A549 (cell line): ENCODE data around the gene PGM5. TPM values are rescaled to one million over a fixed set of nuclear protein-coding genes. Genes with fewer than 3 reads are reported as not detected.
"Not testable (repeated sequence)": the region's sequence is repeated elsewhere in the genome, so short reads cannot be mapped to it uniquely, and the experiment has no call there.

Experiments used
- ATAC-seq, 2 experiments: fragments of 200-7000 bp in 1 of 2; fragments of >200 bp in 1 of 2; cut with Nextera tagmentation in 1 of 2; cut with Tn5 transposase in 1 of 2; 3 replicates each; pipeline versions ENCODE4 v1.8.0 to v1.9.1; 2018 to 2020; ENCODE audit warnings: mild to moderate bottlenecking in 1 of 2, moderate library complexity in 1 of 2
- CTCF ChIA-PET: fragments of 300-600 bp; sonication (Branson Sonifier 250); formaldehyde crosslinking; extraction: SDS; loops from one replicate; lab custom pipeline; 2021; ENCODE audit warnings: antibody characterized with exemption, inconsistent platforms; lab: Yijun Ruan, JAX
- POLR2A ChIA-PET: fragments of 350-600 bp; formaldehyde crosslinking; extraction: SDS; loops from one replicate; lab custom pipeline; 2021; ENCODE audit warnings: antibody characterized with exemption, inconsistent platforms; lab: Yijun Ruan, JAX
- DNase-seq, 2 experiments: peaks; one replicate each; pipeline versions ENCODE4 v3.0.0 to v3.0.0-alpha.2; 2011 to 2016; ENCODE audit warnings: low read depth in 1 of 2, low spot score in 1 of 2
- FAIRE-seq: peaks from 2 replicates; lab custom pipeline; 2011; peaks lifted over from hg19 to GRCh38; lab: Jason Lieb, UNC
- H3K27ac ChIP-seq, 2 experiments: fragments of >200 bp; sonication (Bioruptor Twin); formaldehyde crosslinking; 3 replicates each; pipeline ENCODE4 v1.5.1; 2016 to 2017
- H3K4me1 ChIP-seq: fragments of >200 bp; sonication (Bioruptor Twin); formaldehyde crosslinking; 3 replicates; pipeline ENCODE4 v1.6.1; 2016
- H3K4me2 ChIP-seq: fragments of >200 bp; sonication (Bioruptor Twin); formaldehyde crosslinking; 3 replicates; pipeline ENCODE4 v1.6.1; 2016
- H3K4me3 ChIP-seq: fragments of >200 bp; sonication (Bioruptor Twin); formaldehyde crosslinking; 3 replicates; pipeline ENCODE4 v1.5.1; 2016
- H3K9me3 ChIP-seq: fragments of >200 bp; sonication (Bioruptor Twin); formaldehyde crosslinking; 3 replicates; pipeline ENCODE4 v1.6.1; 2016
- MAFK ChIP-seq: fragments of 450-650 bp; IDR thresholded peaks from 2 replicates; pipeline ENCODE4 v1.6.1; 2014; ENCODE audit not compliant: partially characterized antibody
- WGBS: methylation state at CpG from one replicate; pipeline ENCODE4 v1.1.6; 2017; ENCODE audit errors: missing lambda C conversion rate; 5-methylcytosine and 5-hydroxymethylcytosine counted together
- polyA plus RNA-seq, 4 experiments: library from polyadenylated mRNA; depleted of rRNA in 3 of 4; stranded (reverse); fragments of >200 nt; fragmentation: RNase III in 1 of 4; extraction: RNeasy Plus Mini Kit Qiagen cat#74134 plus additional on column Dnase treatment in 1 of 4; gene quantifications; 2 replicates in 3 of 4; 3 replicates in 1 of 4; pipeline ENCODE4 v1.2.3, GENCODE V29; 2011 to 2017

PGM5 gene
- polyA plus RNA-seq, 2 of the 4 experiments (the other 2 are of a cell fraction) = 0.18 TPM; not detected in 1

DNA sequence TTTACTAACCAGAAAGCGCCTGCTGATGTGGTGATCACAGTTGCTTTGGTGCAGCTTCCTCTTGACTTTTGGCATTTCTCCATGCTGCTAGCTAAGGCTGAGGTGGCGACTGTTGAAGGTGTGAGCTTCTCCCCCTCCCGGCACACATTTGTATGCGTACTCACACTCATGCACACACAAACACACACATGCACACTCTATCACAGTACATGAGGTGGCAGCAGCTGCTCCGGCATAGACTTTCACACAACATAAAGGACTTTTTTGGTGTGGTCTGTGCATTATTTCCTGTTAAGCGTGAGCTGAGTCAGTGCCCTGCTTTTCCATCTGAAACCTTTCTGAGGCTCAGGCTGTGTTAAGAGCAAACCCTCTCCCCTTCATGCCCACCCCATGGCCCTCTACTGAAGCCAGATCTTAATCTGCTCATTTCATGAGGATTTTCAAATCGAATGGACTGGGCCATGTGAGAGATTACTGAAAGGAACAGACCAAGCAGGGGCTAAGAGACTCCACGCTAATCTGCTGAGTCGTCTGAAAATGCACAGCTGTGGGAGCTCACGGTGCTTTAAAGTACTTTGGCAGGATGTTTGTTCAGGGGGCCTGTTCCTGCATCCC lies 10.6 kb downstream of the PGM5 start:
- TF ChIP-seq MAFK = peak; percentile 47
- FAIRE-seq, H3K4me2 ChIP-seq, H3K9me3 ChIP-seq, DNase-seq, H3K27ac ChIP-seq, H3K4me1 ChIP-seq, H3K4me3 ChIP-seq, POLR2A ChIA-PET: not testable (repeated sequence)
- ATAC-seq = 0 out of 6 replicates have a peak, but pooled peaks of 1 of the 2 experiments have one; percentile 22
- CTCF ChIA-PET = interaction anchor here (0.6 kb wide), 1 partner anchor 153 kb away, joined by 3 read pairs; no protein-coding TSS in a partner anchor
- WGBS = 31% methylated on average over 10 of the region's 10 CpGs

DNA sequence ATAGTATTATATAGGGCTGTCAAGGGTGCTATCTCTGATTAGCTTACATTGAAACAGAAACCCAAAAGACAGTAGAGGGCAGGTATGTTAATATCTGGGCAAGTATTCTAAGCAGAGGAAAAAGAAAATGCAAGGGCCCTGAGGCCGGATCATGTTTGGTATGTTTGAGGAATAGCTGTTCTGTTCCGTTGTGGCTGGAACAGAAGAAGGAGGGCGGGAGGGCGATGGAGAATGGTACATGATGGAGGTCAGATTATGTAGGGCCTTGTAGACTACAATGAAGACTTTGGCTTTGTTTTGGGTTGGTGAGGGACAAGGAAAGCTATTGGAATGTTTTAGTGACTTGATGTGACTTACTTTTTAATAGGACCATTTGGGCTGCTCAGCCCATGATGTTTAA lies 19.4 kb downstream of the PGM5 start:
- DNase-seq, CTCF ChIA-PET, H3K9me3 ChIP-seq, H3K4me2 ChIP-seq, H3K4me3 ChIP-seq, H3K27ac ChIP-seq, ATAC-seq, POLR2A ChIA-PET, FAIRE-seq, H3K4me1 ChIP-seq: not testable (repeated sequence)
- WGBS = 49% methylated on average over 4 of the region's 4 CpGs

DNA sequence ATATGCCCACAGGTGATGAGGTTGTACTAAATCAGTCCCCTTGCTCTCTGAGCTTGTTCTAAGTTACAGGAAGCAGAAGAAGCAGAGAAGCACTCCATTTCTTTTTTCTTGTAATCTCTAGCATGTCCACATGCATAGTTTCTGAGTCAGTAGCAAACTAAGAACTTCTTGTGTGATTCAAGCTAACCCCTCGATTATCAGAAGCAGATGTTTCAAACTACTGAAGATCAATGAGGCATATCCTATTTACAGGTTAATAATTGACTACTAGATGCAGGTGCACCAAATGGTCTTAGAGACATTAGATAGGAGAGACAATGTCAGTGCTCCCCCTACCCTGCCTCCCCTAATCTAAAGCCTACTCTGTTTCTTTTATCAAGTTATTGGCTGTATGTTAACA lies 21.3 kb downstream of the PGM5 start:
- H3K27ac ChIP-seq, FAIRE-seq, H3K4me2 ChIP-seq, ATAC-seq, DNase-seq, CTCF ChIA-PET, H3K4me1 ChIP-seq, H3K9me3 ChIP-seq, POLR2A ChIA-PET, H3K4me3 ChIP-seq: not testable (repeated sequence)
- 4% methylated on average over 1 of the region's 1 CpG for WGBS

DNA sequence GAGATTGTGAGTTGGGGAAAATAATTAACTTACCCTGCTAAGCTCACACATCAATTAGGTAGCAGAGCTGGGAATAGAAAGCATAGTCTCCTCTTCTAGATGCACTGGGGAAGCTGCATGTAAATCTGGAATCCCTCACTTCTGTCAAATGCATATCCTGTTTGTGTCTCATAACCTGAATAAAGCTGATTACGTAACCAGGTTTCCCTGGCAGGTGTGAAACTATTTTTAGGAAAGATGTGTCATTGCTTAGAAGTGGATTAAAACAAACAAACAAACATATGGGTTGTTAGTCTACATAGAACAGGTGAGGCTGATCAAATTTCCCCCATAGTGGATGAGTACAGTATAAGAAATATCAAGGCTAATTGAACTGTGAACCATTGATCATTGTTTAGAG lies 27.5 kb downstream of the PGM5 start:
- DNase-seq, ATAC-seq, POLR2A ChIA-PET, CTCF ChIA-PET, H3K4me3 ChIP-seq, H3K9me3 ChIP-seq, H3K4me1 ChIP-seq, H3K4me2 ChIP-seq, H3K27ac ChIP-seq, FAIRE-seq: not testable (repeated sequence)
- 56% methylated on average over 1 of the region's 1 CpG for WGBS

DNA sequence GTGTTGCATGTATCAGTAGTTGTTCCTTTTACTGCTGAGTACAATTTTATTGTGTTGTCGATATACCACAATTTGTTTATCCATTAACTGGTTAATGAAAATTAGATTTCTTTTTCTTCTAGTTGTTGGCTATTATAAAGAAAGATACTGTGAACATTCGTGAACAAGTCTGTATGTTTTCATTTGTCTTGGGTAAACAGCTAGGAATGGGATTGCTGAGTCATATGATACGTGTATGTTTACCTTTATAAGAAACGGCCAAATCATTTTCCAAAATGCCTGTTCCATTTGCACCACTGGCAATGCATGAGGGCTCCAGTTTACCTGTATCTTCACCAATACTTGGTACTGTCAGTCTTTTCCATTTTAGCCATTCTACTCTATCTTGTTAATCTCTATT lies 33.1 kb downstream of the PGM5 start:
- H3K4me3 ChIP-seq, H3K27ac ChIP-seq, H3K4me1 ChIP-seq, CTCF ChIA-PET, FAIRE-seq, ATAC-seq, DNase-seq, H3K4me2 ChIP-seq, H3K9me3 ChIP-seq, POLR2A ChIA-PET: not testable (repeated sequence)
- 5% methylated on average over 4 of the region's 4 CpGs for WGBS
- TF ChIP-seq MAFK = peak; percentile 25

DNA sequence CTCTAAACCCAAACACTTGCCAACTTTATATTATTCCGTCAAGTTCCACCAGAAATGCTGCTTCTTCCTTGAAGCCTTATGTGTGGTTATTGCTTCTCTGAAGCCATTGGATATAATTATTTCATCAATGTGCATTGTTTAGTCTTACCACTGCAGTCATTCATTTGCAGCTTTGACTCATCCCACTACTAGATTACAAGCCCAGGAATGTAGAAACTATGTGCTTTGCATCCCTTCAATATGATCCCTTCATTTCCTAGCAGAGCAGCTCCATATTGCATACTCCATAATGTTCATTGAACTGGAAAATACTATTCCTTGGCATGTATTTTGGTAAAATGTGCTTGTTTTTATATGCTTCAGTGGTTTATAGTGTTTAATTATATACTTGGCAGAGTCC lies 34.3 kb downstream of the PGM5 start:
- FAIRE-seq, ATAC-seq, CTCF ChIA-PET, DNase-seq, H3K27ac ChIP-seq, POLR2A ChIA-PET, H3K9me3 ChIP-seq, H3K4me1 ChIP-seq, H3K4me3 ChIP-seq, H3K4me2 ChIP-seq: not testable (repeated sequence)
- WGBS = 90% methylated on average over 1 of the region's 1 CpG

DNA sequence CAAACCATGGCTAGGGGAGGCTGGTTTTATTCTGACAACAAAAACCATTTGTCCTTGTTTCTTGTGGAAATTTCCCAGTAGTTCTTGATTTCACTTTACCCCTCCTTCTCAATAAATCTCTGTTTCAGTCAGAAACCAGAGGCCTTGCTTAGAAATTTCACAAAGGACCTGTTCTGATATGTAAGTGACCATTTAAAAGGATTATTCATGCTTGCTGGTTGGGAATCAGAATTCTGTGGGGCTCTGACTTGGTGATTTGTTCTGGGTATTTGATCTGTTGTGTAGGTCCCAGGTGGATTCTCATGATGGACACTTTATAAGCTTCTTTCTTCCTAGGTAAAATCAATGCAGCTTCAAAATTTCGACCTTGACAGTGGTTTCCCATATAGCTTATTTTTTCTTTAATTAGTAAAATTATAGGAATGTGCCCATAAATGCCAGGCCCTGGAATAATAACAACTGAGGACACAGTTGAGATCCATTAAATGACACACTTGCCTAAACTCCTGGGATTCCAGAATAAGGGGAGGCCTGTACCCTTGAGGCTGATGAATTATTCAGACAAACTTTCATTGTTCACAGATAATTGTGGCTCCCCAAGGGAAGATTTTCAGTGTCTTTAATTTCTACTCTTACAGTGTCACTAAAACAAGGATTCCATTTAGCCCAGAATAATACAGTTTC lies 40.1 kb downstream of the PGM5 start:
- H3K9me3 ChIP-seq, H3K4me2 ChIP-seq, H3K27ac ChIP-seq, ATAC-seq, H3K4me3 ChIP-seq, FAIRE-seq, POLR2A ChIA-PET, DNase-seq, H3K4me1 ChIP-seq, CTCF ChIA-PET: not testable (repeated sequence)
- 0% methylated on average over 1 of the region's 1 CpG for WGBS

DNA sequence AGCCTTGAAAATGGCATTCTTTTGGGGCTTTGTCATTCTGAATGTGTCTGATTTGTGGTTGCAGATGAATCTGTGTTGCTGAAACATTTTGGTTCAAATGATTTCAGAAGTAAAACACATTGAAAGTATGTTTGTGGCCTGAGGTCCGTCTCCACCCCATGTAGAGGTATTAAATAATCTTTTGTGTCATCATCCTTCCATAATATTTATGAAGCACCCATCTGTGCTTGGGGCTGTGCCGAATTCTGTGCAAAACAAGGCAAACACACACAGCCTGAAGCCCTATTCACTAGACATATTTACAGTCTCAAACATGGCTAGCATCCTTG lies 40.6 kb downstream of the PGM5 start:
- CTCF ChIA-PET, H3K27ac ChIP-seq, H3K4me3 ChIP-seq, POLR2A ChIA-PET, H3K4me2 ChIP-seq, H3K4me1 ChIP-seq, FAIRE-seq, H3K9me3 ChIP-seq, ATAC-seq, DNase-seq: not testable (repeated sequence)
- 4% methylated on average over 2 of the region's 2 CpGs for WGBS

DNA sequence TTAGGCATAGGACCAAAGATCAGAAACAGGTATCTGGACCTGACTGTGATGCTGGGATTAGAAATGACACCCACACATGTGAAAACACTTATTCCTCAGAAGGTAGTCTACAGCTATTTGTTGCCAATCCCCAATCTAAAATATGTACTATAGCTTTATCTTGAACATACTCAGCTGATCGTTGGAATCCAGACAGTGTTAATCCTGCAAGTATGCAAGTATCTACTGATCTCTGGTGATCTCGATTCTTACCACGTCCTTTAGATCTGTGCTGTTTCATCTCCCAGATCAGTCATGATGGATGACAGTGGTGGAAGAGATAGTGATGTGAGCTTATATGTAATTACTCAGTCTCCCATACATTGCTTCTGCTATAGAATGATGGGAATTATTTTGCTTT lies 41.4 kb downstream of the PGM5 start:
- CTCF ChIA-PET, FAIRE-seq, H3K4me3 ChIP-seq: not testable (repeated sequence)

DNA sequence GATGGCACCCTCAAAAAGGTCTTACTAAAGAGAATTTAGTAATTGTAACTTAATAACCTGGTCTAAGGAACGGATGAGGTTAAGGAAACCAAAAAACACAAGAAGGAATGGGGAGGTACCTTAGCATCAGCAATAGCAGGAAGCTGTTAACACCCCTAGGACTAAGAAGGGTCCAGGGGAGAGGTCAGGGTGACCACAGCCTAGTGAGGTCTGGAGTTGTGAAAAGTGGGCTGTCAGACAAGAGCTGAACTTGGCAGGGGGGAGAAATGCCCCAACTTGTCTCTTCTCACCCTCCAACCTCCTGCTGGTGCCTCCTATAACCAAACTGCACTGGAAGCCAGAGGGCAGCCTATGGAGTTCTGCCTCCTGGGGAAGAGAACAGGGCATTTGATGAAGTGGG lies 41.9 kb downstream of the PGM5 start:
- 18% methylated on average over 1 of the region's 1 CpG for WGBS
- H3K27ac ChIP-seq, H3K4me2 ChIP-seq, CTCF ChIA-PET, FAIRE-seq, DNase-seq, H3K4me1 ChIP-seq, H3K4me3 ChIP-seq, H3K9me3 ChIP-seq, ATAC-seq, POLR2A ChIA-PET: not testable (repeated sequence)

More for the DNA sequence above, 41.4 kb downstream of the PGM5 start:
- H3K4me2 ChIP-seq, POLR2A ChIA-PET, H3K9me3 ChIP-seq, H3K4me1 ChIP-seq, H3K27ac ChIP-seq, DNase-seq, ATAC-seq: not testable (repeated sequence)
- WGBS = 24% methylated on average over 3 of the region's 3 CpGs

DNA sequence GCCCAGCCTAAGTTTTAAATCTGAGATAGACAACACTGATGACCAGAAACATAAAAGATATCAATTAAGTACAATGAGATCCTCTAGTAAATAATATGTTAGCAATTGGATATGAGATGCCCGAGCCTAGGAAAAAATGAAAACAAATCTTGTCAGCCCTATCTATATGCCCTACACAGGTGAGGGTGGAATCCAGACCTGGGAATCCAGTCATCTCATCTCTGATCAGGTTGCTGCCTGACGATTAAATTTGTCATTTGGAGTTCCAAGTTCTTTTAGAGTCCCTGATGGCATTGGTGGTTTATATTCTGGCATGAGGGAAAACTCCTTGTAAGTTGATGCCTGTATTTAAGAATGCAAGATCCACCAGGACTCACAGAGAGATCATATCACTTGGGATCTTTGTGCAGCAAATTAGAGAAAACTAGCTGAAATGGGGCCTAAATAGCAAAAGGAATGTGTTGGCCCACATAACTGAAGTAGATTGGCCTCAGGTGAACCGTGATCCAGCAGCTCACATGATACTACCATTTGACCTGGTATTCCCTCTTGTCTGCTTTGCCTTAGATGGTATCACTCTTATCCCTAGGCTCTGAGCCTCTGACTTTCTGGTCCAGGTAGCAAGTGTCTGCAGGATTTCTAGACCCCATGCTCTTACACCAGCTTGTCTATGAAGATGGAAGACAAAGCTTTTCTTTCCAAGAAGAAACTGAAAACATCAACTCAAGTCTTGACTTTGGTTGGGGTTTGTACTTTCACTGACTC lies 48.2 kb downstream of the PGM5 start:
- H3K27ac ChIP-seq, H3K4me1 ChIP-seq, ATAC-seq, FAIRE-seq, H3K4me2 ChIP-seq, H3K4me3 ChIP-seq, DNase-seq, CTCF ChIA-PET, H3K9me3 ChIP-seq, POLR2A ChIA-PET: not testable (repeated sequence)
- 16% methylated on average over 3 of the region's 3 CpGs for WGBS
